PC-9 (cell line): ENCODE measurements around the gene SYPL1.

Experiments
- CTCF ChIP-seq: fragments of 200-600 bp; sonication (generic); conservative IDR thresholded peaks from 2 replicates; pipeline ENCODE4 v1.6.1; 2017; ENCODE audit warnings: mixed run types, antibody characterized with exemption, mild to moderate bottlenecking, moderate library complexity
- EZH2 ChIP-seq: fragments of 200-600 bp; sonication (generic); IDR thresholded peaks from 2 replicates; pipeline ENCODE4 v1.8.0; 2017; ENCODE audit warnings: antibody characterized with exemption, low read depth

GRCh38 chr7:106059556-106059955, 52.6 kb downstream of the SYPL1 start:
- TF ChIP-seq EZH2 (no peak), CTCF (no peak)
